Measurements from ENCODE around the gene HSBP1.

DNA sequence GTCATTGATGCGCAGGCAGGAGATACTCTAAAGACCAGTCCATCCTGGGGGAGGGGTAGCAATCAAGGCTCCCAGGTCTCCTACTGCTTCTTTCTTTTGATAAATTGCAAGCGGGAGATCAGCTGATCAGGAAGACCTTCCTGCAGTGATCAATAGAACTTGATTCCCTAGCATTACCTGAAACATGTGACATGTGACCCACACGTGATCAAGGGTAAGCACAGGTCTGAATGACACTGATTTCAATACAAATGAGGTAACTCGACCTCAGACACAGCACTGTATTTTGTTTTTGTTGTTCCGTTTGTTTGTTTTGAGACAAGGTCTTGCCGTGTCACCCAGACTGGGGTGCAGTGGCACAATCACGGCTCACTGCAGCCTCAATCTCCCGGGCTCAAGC, 51.5 kb downstream of the HSBP1 start:
- TF ChIP-seq CREB5 (CRISPR knock-in tag; IDR thresholded peaks at IDR 0.05; ENCODE audit: low read depth) = no peak
- no peak for TF ChIP-seq ZFP30 (CRISPR knock-in tag; IDR thresholded peaks at IDR 0.05)
- no peak for TF ChIP-seq ESRRG (CRISPR knock-in tag; IDR thresholded peaks at IDR 0.05)
- TF ChIP-seq TOX (CRISPR knock-in tag; IDR thresholded peaks at IDR 0.05; ENCODE audit: borderline replicate concordance) = no peak
- no peak for TF ChIP-seq ZC3H10 (CRISPR knock-in tag; IDR thresholded peaks at IDR 0.05)
- TF ChIP-seq TCF4 (CRISPR knock-in tag; IDR thresholded peaks at IDR 0.05; ENCODE audit: borderline replicate concordance) = no peak
- TF ChIP-seq, protein P1, sequence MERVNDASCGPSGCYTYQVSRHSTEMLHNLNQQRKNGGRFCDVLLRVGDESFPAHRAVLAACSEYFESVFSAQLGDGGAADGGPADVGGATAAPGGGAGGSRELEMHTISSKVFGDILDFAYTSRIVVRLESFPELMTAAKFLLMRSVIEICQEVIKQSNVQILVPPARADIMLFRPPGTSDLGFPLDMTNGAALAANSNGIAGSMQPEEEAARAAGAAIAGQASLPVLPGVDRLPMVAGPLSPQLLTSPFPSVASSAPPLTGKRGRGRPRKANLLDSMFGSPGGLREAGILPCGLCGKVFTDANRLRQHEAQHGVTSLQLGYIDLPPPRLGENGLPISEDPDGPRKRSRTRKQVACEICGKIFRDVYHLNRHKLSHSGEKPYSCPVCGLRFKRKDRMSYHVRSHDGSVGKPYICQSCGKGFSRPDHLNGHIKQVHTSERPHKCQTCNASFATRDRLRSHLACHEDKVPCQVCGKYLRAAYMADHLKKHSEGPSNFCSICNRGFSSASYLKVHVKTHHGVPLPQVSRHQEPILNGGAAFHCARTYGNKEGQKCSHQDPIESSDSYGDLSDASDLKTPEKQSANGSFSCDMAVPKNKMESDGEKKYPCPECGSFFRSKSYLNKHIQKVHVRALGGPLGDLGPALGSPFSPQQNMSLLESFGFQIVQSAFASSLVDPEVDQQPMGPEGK (CRISPR knock-in tag; IDR thresholded peaks at IDR 0.05; ENCODE audit: borderline replicate concordance) = no peak

Measured in SK-N-SH treated with all-trans-retinoic acid at 6 μM for 48 hours (cell line).